GM18499 (cell line): Measurements from ENCODE around the gene CDK15.
"Not testable (repeated sequence)": the region's sequence is repeated elsewhere in the genome, so short reads cannot be mapped to it uniquely, and the experiment has no call there.

ENCODE experiments used
- ATAC-seq: cut with Tn5 transposase; IDR thresholded peaks from one replicate; pipeline ENCODE4 v1.9.1; 2021; ENCODE audit warnings: moderate number of reproducible peaks; ENCODE audit not compliant: insufficient read depth, unreplicated experiment

The CDK15 gene

DNA sequence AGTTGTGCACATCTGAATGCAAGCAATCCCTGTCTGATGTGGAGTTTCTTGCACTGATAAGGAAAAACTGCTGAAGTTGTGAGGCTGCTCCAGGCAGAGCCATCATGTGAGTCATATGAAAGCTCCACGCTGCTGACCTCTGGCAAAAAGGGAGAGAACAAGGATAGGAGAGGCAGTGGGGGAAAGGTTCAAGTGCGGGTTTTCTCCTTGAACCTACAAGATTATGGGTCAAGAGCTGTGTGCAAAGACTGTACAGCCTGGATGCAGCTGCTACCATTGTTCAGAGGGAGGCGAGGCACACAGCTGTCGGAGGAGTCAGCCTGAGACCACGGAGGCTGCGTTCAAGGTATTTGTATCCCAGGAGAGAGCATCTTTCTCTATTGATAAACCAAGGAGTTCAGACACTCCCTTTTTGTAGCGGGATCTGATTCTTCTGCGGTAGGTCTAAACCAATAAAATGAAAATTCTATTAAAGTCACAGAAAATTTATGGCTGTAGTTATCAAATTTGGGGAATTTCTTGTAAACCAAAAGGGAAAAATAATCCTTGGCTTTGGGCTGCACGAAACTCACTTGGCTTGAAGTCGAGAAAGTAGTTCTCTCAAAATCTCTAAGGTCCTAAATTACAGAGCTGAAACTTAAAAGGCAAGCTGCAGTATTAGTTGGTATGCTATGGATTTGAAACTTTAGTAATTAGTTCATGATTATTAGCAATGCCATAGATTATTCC, at the start of gene CDK15:
CDK15 (plus strand) TSS at position 96 of the 729 bp plus-strand sequence; CDS start at position 224, 128 bp downstream.
- no peak for ATAC-seq

DNA sequence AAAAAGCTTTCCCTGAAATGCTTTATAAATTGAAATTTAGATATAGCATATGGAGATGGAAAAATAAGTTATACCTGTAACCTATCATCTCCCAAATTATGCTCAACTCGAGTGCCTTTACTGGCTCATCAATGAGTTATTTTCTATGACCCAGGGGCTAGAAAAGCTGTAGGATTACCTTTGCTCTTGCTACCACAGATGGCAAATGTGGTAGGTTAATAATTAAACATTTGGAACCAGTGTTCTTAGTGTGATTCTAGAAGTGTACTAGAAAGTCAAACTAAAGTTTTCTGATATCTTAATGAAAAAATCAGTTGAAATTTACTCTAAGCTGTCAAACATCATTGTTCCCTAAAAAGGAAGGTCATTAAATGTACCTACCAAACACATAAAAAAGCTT, 48.1 kb upstream of the CDK15 start:
- no peak for ATAC-seq

DNA sequence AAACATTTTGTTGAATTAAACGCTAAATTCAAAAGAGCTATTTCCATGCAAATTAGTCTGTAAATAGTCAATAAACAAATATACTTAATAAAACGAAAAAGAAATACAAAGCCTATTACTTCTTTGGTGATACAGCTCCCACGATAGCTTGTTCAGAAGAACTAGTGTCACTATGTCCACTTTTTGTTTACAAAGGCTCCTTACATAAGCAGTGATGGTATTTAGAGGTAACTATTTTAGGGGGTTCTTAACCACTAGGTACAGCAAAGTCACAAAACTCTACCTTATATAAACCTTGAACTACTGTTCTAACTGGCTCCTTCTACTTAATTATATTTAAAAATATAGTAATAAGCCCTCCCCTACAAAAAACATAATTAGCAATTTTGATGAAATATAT, 47.5 kb upstream of the CDK15 start:
- ATAC-seq = no peak

DNA sequence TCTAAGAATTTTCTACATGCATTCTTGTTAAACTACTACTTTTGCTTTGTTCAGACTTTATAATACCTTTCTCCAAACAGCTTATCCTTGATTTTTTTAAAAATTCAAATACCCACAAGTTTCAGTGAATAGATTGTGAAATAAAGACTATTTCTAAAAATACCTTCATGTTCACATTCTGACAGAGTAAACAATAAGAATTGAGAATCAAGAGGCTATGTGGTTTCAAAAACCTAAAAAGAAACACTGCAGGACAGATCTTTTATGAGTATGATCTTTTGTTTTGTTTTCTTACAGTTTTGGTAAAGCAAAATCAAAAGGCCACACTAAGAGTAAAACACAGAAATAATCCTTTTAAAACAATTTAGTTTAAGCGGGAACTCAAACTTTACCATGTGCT, 46.8 kb upstream of the CDK15 start:
- no peak for ATAC-seq

DNA sequence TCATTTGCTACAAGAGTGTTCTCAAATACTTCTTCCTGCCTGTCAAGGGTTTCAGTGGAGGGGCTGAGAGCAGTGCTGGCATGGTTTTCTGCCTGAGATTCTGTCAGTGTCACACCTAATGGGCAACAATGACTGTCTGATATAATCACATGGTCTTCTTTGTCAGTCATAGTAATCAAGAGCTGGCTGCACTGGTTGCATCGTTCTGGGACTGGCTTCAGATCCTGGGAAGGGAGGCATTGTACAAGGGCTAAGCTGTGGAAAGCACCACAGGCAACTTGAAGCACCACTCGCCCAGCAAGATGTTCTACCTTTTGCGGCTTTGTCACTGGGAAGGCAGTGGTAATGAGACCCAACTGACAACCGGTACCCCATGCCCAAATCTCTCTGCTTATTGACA, 45.2 kb upstream of the CDK15 start:
- no peak for ATAC-seq

DNA sequence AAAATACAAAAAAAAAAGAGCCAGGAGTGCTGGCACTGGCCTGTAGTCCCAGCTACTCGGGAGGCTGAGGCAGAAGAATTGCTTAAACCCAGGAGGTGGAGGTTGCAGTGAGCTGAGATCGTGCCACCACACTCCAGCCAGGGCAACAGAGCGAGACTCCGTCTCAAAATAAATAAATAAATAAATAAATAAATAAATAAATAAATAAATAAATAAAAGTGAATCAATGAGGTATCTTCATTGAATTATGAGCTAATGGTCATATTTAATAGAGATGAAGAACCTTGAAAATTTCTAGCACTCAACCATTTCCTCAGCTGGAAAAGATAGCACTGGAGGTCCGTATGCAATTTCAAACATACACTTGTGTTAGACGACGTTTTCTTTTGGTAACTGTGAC, 41.9 kb upstream of the CDK15 start:
- not testable (repeated sequence) for ATAC-seq

DNA sequence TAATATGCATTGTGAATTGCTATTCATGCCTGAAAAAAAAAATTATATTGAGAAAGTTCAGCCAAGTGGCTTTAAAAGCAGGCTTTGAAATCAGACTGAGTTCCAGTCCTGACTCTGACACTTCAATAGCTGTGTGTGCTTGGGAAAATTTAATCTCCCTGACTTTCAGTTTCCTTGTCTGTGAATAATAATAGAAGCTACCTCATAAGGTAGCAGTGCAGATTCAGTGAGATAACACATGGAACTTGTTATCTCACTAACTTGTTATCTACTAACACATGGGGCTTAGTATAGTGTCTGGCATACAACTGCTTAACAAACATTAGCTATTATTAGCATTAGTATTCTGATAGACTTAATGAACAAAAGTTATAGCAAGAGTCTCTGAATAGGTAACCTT, 40.5 kb upstream of the CDK15 start:
- no peak for ATAC-seq

DNA sequence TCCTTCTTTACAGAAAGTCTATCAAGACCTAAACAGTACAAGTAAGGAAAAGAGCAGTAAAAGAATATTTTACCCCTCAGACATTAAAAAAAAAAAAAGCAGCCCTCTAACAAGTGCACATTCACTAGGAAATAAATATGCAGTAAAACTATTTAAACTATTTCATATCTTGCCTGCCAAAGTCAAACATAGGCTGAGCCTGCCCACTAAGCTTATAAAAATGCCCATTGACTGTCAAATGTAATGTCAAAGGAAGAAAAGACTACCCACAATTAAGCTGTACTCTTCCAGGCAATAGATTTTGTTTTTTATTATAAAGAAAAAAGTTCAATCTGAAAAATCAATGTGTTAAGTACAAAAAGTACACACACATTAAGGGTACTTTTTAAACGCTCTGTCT, 37.4 kb upstream of the CDK15 start:
- ATAC-seq = no peak

DNA sequence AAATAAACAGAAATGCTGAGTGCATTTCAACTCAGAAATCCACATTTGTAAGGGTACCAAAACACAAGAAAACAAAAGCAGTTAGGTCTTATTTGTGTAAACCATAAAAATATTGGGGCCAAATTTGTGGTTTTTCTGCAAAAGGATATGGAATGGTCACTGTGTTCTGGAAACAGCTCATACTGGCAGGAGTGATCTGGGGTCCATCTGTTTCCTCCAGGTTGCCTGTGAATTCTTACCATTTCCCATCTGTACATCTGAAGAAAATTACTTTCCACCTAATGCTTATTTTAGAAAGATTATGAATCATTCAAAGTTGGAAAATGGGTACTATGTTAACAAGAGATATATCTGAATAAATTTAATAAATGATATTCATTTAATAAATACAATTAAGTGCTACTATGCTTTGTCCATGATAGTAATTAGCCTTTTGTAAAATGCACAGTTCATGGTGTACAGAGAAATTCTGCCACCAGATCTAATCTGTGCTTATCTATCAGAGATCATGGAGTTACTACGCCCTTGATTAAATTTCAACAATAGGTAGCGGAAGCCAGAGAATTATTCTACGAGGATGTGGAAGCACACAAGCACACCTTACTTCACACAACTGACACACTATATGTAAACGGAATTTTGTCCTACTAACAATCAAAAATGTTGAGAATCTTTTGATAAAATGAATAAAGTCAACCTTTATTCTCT, 36.5 kb upstream of the CDK15 start:
- ATAC-seq = no peak

DNA sequence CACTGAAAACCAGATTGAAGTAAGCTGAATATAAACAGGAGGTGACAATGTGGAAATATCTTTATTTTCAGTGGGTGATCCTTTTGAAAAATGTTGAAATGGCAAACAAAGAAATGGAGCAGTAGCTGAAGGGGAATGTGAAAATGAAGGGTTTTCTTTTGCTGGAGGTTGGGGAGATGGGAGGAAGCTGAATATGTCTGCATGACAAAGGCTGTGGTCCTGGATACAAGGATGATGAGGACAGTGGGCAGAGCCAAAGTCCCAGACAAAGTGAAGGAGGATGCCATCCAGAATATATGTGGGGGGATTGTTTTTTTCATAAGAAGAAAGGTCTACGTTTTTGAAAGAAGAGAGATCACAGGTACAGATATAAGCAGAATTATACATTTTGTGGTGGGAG, 32.3 kb upstream of the CDK15 start:
- ATAC-seq = no peak

DNA sequence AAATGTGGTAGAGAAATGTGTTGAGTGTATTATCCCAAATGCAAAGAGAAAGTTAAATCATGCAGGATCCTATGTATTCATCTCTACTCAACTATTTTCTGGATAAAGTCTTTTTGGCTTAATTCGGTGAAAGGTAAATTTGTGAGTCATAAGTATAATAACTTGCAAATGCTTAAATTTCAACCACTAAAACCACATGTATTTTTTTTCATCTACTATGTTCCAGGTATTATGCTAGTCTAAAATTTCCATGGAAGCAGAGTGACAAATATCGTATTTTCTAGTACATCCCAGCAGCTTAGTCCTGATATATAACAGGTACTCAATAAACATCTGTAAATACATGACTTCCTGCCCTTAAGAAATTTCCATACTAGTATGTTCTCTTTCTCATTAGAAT, 31.8 kb upstream of the CDK15 start:
- ATAC-seq = no peak

DNA sequence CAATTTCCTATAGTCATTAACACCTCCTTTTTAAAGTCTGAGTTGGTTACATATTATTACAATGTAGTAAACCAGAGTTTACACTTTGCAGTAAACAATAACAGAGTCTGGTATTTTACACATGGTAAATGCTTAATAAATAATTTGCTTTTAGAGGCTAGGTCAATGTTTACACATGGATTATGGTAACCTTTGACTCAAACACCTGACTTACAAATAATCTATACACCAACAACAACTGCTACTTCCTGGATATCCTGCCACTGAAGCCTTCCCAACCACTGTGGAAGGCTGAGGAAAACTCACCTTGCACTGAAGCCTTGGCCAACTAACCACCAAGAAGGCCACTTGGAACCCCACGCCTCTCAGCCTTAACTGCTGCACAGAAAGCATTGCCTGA, 31.0 kb upstream of the CDK15 start:
- no peak for ATAC-seq

DNA sequence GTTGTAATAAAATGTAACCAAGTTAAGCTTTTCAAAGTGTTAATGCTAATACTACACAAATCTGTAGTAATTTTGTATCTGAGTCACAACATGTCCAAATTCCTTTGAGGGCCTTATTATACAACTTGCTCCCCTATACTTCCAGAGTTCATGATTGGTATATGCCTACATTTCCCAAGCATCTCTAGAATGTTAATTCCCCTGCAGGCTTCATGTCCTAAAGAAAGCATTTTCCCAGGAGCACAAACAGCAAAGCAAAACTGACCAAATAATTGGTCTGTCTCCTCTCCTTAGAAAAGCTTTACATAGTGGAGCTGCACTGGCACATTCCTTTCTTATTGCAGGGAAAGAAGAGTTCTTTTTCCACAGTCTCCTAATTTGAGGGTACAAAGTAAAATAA, 29.3 kb upstream of the CDK15 start:
- no peak for ATAC-seq

DNA sequence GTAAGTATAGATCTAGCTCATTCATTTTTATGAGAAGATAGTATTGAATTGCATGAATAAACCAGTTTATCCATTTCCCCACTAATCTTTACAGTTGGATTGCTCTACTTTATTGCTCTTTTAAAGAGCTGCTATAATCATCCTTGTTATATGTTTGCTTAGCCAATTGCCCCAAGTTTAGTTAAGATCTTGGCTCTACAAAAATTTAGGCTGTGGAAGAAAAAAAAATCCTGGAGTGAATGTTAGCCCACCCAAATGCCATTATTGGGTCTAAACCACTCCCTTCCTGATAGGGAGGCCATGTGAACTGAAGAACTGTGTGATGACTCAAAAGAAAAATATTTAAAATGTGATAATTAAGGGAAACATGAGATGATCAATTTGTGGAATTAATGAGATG, 28.5 kb upstream of the CDK15 start:
- ATAC-seq = no peak

DNA sequence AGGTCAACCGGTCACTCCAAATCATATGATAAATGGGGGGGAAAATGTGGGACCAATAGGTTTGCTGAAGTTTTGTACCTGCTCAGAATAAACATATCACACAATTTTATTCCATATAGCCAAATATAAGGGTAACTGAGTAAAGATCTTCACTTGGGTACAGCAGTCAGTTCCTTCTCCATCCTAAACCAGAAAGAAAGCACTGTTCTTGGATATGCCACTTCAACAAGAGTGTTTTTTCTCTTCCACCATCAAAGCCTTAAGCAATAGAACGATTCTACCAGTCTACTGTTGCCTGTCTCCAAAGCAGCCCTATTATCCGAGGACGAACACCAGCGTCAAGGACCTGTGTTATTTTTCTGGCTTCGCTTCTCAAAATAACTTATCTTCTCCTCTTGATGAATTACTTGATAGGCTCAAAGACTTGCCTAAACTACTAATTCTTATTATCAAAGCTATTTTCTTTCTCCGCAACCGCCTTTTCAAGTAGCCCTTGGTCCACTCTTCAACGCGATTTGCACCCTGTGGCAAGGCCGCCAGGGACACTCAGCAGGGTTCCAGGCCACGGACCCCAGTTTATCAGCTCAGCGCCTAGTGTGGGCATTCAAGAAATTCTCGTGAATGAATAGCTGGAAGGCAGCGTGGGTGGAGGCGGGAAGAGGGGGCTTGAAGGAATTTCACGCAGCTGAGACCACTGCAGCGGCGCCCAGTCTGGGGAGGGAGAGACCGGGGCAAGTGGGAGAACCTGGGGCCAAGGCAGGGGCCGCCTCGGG, 26.2 kb upstream of the CDK15 start:
- ATAC-seq = no peak

DNA sequence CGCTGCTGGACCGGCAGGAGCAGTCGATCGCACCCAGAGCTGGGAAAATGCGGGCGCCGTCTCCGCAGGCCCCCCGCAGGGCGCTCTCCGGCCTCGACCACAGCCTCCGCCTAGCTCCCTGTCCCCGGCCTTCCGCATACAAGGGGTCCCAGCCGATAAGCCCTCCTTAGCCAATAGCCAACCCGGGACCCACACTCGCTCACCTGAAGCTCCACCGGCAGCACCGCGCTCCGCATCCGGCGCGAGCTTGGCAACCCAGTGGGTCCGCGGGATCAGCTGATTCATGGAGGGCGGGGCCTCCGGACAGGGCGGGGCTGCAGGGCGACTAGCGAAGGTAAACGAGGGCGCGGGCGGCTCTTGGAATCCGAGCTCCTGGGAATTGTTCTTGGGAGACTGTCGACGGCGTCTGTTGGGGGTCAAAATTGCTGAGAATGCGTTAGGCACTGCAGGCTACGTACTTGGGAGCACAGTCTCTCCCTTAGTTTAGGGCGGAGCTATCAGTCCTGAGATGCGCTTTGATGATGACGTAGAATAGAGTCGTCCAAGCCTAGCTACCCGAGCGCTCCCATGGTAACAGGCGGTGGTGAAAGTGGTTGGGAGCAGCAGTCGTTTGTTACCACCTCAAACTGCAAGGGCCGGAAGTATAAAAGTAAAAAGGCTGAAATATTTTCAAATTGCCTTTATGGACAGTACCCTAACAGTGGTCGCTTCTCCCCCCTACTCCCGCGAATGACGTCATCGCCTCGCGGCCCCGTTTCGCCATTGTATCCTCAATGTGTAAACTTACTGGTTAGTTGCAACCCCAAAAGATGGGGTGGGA, 25.5 kb upstream of the CDK15 start, which contains the start of gene ALS2:
ALS2 (minus strand) TSS at position 260 of the 820 bp plus-strand sequence. CDS start 12,048 bp downstream, outside the sequence.
- ATAC-seq = peak; percentile 88

DNA sequence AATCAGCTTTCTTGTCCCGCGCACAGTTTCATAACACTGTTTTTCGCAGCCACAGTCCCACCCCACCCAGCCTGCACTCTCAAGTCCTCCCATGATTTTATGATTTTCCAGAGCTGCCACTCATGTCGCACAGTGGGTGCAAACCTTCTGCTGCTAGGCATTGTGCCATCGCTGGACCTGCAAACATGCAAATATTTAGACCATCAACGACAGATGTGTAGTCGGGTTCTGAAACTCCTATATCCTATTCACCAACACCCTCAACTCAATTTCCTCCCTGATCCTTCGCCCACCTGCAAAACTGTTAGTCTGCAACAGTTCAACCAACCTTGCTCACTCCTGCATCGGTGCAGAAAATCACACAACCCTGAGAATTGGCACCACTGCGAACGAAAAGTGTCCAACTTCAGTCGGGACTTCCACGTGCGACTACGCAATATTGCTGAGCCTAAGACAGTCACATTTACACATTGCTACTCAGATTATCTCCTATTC, 24.7 kb upstream of the CDK15 start:
- ATAC-seq = no peak

DNA sequence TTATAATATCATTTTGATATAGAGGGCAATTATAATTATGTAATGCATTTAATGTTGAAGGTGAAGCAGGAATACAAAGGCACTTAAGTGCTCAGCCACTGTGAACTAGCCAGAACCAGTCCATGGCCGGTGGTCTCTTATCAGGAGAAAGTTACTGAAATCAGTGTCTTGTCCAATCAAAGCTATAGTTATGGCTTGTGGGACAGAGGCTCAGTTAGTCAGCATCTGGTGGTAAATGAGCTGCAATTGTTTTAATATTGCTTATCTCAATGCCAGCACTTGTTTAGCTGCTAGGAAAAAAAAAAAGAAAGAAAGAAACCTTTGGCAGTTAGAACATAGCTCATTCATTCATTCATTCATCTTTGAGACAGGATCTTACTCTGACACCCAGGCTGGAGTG, 21.8 kb upstream of the CDK15 start:
- no peak for ATAC-seq

DNA sequence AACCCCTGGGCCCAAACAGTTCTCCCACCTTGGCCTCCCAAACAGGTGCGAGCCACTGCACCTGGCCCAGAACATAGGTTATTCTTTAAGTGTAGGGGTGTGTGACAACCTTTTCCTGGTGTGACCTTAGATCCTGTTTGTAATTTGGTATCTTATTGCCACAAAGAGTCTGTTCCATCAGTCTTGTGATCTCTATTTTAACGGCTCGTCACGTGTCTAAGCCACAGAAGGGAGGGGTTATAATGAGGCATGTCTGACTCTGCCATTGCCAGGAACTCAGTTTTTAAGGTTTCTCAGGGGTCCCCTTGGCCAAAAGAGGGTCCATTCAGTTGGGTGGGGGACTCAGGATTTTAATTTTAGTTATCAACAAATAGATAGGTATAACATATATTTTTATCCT, 21.2 kb upstream of the CDK15 start:
- ATAC-seq = no peak

DNA sequence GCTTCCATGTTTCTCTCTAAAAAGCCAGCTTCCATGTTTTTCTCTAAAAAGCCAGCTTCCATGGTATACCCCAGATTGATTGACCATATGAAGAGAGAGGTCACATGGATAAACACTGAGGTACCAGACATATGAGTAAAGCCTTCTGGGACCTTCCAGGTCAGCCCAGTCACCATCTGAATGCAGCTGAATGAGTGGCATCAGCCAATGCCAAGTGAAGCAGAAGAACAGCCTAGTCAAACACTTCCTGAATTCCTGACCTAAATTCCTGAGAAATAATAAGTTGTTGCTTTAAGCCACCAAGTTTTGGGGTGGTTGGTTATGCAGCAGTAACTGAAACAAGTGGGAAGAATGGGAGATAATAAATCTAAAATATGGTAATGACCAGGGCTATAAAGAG, 19.9 kb upstream of the CDK15 start:
- ATAC-seq = no peak
